Astrocyte (in vitro differentiated cells and primary cell): Measurements from ENCODE around the gene RTN1.

Source experiments
- EZH2 ChIP-seq: IDR thresholded peaks from 2 replicates; pipeline ENCODE4 v1.6.1; 2012; ENCODE audit warnings: mild to moderate bottlenecking, low read length, inconsistent platforms; ENCODE audit not compliant: insufficient read depth
- TF ChIP-seq, protein P1 (sequence below): IDR thresholded peaks from 2 replicates; pipeline ENCODE4 v1.5.1; 2011; ENCODE audit warnings: low read depth, mild to moderate bottlenecking, inconsistent platforms, low read length, moderate library complexity; ENCODE audit not compliant: insufficient read depth

DNA sequence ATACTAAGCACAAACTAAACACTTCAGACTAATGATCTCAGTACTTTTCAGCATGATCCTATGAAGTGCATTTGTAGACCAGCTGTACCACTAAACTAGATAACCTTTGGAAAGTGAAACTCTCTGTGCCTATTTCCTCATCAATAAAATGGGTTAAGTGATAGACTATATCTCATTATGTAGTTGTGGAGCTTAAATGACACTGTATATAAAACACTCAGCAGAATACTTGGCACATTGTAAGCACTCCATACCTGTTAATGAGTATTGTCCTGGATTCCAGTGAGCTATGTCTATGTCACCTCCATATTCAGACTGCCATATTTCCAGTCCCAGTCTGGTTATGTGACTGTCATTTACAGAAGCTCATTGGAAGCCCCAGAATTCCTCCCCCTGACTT is 44.4 kb downstream of the RTN1 start:
- TF ChIP-seq, protein P1, sequence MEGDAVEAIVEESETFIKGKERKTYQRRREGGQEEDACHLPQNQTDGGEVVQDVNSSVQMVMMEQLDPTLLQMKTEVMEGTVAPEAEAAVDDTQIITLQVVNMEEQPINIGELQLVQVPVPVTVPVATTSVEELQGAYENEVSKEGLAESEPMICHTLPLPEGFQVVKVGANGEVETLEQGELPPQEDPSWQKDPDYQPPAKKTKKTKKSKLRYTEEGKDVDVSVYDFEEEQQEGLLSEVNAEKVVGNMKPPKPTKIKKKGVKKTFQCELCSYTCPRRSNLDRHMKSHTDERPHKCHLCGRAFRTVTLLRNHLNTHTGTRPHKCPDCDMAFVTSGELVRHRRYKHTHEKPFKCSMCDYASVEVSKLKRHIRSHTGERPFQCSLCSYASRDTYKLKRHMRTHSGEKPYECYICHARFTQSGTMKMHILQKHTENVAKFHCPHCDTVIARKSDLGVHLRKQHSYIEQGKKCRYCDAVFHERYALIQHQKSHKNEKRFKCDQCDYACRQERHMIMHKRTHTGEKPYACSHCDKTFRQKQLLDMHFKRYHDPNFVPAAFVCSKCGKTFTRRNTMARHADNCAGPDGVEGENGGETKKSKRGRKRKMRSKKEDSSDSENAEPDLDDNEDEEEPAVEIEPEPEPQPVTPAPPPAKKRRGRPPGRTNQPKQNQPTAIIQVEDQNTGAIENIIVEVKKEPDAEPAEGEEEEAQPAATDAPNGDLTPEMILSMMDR = no peak
- TF ChIP-seq EZH2 = no peak
